NB4 (cell line): ENCODE results near the gene TBC1D1.

ENCODE experiments used
- TF ChIP-seq, protein P1 (sequence below): IDR thresholded peaks from one replicate; pipeline ENCODE4 v1.5.1; 2012; ENCODE audit warnings: low read depth, low read length
- TF ChIP-seq, protein P2 (sequence below): IDR thresholded peaks from 2 replicates; pipeline ENCODE4 v1.6.1; 2011; ENCODE audit warnings: low read depth, low read length

DNA sequence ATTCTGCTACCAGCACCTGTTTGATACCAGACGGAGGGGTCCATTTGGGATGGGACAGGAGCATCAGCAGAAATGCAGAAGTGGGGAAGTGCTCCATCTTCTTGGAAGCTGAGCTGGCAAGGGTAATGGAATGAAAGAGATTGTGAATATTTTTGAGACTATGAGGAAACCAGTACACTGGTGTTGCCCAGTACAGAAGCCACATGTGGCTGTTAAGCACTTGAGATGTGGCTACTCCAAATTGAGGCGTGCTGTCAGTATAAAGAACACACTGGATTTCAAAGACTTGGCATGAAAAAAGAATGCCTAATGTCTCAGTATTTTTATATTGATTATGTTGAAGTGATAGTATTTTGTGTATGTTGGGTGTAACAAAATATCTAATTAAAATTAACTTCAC lies 222.7 kb downstream of the TBC1D1 start:
- TF ChIP-seq, protein P1, sequence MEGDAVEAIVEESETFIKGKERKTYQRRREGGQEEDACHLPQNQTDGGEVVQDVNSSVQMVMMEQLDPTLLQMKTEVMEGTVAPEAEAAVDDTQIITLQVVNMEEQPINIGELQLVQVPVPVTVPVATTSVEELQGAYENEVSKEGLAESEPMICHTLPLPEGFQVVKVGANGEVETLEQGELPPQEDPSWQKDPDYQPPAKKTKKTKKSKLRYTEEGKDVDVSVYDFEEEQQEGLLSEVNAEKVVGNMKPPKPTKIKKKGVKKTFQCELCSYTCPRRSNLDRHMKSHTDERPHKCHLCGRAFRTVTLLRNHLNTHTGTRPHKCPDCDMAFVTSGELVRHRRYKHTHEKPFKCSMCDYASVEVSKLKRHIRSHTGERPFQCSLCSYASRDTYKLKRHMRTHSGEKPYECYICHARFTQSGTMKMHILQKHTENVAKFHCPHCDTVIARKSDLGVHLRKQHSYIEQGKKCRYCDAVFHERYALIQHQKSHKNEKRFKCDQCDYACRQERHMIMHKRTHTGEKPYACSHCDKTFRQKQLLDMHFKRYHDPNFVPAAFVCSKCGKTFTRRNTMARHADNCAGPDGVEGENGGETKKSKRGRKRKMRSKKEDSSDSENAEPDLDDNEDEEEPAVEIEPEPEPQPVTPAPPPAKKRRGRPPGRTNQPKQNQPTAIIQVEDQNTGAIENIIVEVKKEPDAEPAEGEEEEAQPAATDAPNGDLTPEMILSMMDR, result no peak
- TF ChIP-seq, protein P2, sequence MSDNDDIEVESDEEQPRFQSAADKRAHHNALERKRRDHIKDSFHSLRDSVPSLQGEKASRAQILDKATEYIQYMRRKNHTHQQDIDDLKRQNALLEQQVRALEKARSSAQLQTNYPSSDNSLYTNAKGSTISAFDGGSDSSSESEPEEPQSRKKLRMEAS, result no peak
